Astrocyte of the spinal cord (primary cell): ENCODE results near the gene C4A.
"Not testable (repeated sequence)": the region's sequence is repeated elsewhere in the genome, so short reads cannot be mapped to it uniquely, and the experiment has no call there.

Experiments used
- DNase-seq: peaks from one replicate; pipeline ENCODE4 v3.0.0; 2011; ENCODE audit warnings: low read depth, low spot score
- H3K4me3 ChIP-seq: 2 replicates; pipeline ENCODE4 v1.5.1; 2011; ENCODE audit warnings: low read depth, mild to moderate bottlenecking, low read length, moderate library complexity
- in situ Hi-C: cut with HindIII; loops from 2 replicates; pipeline ENCODE4 v1.10.0; 2017; ENCODE audit warnings: low sequenced_read_pairs

C4A gene

GRCh38 chr6:32029553-32029952 is 47.7 kb downstream of the C4A start:
- not testable (repeated sequence) for DNase-seq

GRCh38 chr6:32035283-32036013 is 53.6 kb downstream of the C4A start:
- DNase-seq, in situ Hi-C loops, H3K4me3 ChIP-seq: not testable (repeated sequence)

More at GRCh38 chr6:32029553-32029952, 47.7 kb downstream of the C4A start:
- H3K4me3 ChIP-seq, in situ Hi-C loops: not testable (repeated sequence)

- in situ Hi-C loops, DNase-seq, H3K4me3 ChIP-seq: not testable (repeated sequence)
These were observed 55.3 kb downstream of the C4A start for GRCh38 chr6:32037136-32037535.

GRCh38 chr6:32037598-32038524 is 56.0 kb downstream of the C4A start, which contains the start of gene CYP21A2:
Gene CYP21A2 (plus strand): TSS chr6:32038415. CDS start chr6:32038423, 8 bp downstream.
- in situ Hi-C loops, DNase-seq, H3K4me3 ChIP-seq: not testable (repeated sequence)

GRCh38 chr6:32038878-32039277 is 57.0 kb downstream of the C4A start:
- in situ Hi-C loops, DNase-seq, H3K4me3 ChIP-seq: not testable (repeated sequence)

GRCh38 chr6:32039321-32040274 is 57.7 kb downstream of the C4A start:
- H3K4me3 ChIP-seq, in situ Hi-C loops, DNase-seq: not testable (repeated sequence)

- in situ Hi-C loops, H3K4me3 ChIP-seq: not testable (repeated sequence)
These were observed 58.6 kb downstream of the C4A start for GRCh38 chr6:32040299-32041049.

GRCh38 chr6:32041050-32041321 is 59.1 kb downstream of the C4A start:
- H3K4me3 ChIP-seq, DNase-seq, in situ Hi-C loops: not testable (repeated sequence)

More at GRCh38 chr6:32040299-32041049, 58.6 kb downstream of the C4A start:
- not testable (repeated sequence) for DNase-seq

GRCh38 chr6:32041385-32041784 is 59.5 kb downstream of the C4A start:
- in situ Hi-C loops, DNase-seq: not testable (repeated sequence)

GRCh38 chr6:32042276-32042675 is 60.4 kb downstream of the C4A start:
- DNase-seq, in situ Hi-C loops, H3K4me3 ChIP-seq: not testable (repeated sequence)

More at GRCh38 chr6:32041385-32041784, 59.5 kb downstream of the C4A start:
- not testable (repeated sequence) for H3K4me3 ChIP-seq

- DNase-seq, H3K4me3 ChIP-seq, in situ Hi-C loops: not testable (repeated sequence)
These were observed 61.9 kb downstream of the C4A start for GRCh38 chr6:32043589-32044380.

GRCh38 chr6:32044916-32045315 is 63.1 kb downstream of the C4A start:
- H3K4me3 ChIP-seq, in situ Hi-C loops, DNase-seq: not testable (repeated sequence)
